Breast epithelium (tissue), 3 donors: ENCODE data around the gene PRR33.
"Not testable (repeated sequence)": the region's sequence is repeated elsewhere in the genome, so short reads cannot be mapped to it uniquely, and the experiment has no call there.

Source experiments
- CTCF ChIP-seq, 3 donors: fragments of 450-650 bp; IDR thresholded peaks; one replicate each; pipeline ENCODE4 v1.5.1; 2016 to 2017; ENCODE audit warnings: antibody characterized with exemption in 3 of 3, mild to moderate bottlenecking in 3 of 3, moderate library complexity in 3 of 3
- POLR2AphosphoS5 ChIP-seq, 3 donors: sonication (generic); formaldehyde crosslinking; IDR thresholded peaks; one replicate each; pipeline ENCODE4 v1.6.1; 2017; ENCODE audit warnings: antibody characterized with exemption in 3 of 3

- not testable (repeated sequence) for TF ChIP-seq CTCF, POLR2AphosphoS5 (IDR thresholded peaks at IDR 0.05)
These were observed 17.9 kb downstream of the PRR33 start for GRCh38 chr11:1873813-1874150.
